ENCODE results near the gene NARS2.
A peak's percentile ranks its signal among the peaks of the same experiment; 100 is the strongest.
"Not testable (repeated sequence)": the region's sequence is repeated elsewhere in the genome, so short reads cannot be mapped to it uniquely, and the experiment has no call there.

The NARS2 gene

DNA sequence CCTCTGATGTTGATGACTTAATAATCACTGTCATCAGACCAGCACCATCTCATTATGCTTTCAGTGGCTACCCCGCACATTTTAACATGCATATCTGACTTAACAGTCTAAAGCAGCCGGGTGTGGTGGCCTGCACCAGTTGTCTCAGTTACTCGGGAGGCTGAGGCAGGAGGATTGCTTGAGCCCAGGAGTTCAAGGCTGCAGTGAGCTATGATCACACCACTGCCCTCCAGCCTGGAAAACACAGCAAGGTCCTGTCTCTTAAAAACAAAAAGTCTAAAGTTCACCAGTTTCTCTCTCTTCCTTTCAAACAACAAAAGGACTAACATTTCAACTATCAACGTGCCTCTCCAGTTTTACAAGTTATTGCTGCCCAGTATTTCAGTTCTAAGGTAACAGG lies 101.8 kb downstream of the NARS2 start:
- no peak for DNase-seq

DNA sequence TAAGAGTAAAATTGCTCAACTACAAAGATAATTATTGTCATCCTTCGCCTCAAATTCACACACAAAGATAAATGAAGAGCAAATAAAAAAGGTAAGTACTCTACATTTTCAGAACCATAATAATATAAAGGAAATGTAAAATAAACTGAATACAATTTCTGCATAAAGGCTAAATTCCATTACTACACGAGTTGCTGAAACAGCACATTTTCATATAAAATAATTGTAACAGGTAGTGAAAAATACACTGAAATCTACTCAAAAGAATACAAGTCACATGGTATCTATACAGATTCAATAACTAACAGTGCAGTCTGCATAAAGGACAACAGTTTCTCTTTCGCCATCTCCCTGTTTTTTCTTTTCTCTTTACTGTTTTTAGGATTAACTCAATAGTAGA lies 102.3 kb downstream of the NARS2 start:
- no peak for DNase-seq

DNA sequence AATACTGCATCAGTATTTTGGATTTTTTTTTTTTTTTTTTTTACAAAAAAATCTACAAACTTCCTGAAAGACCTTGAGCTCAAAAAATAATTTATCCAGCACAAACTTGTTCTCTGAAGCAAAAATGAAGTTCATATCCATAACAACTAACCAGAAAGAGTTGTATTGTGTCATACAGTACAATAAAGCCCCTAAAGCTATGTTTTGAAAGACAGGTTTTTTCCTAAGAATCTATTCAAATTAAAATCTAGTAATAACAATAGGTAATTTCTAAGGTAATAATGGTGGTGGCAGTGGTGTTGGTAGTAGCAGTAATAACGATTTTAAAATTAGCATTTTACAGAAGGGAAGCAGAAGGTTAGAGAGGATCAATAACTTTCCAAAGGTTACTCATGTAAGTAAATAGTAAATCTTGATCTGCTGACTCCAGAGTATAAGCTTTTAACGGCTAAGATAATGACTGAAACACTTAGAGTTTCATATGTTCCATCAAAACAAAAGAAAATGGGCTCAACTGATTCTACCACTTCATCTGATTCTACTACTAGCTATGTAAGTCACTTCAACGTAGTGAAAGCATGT lies 103.7 kb downstream of the NARS2 start:
- no peak for DNase-seq

DNA sequence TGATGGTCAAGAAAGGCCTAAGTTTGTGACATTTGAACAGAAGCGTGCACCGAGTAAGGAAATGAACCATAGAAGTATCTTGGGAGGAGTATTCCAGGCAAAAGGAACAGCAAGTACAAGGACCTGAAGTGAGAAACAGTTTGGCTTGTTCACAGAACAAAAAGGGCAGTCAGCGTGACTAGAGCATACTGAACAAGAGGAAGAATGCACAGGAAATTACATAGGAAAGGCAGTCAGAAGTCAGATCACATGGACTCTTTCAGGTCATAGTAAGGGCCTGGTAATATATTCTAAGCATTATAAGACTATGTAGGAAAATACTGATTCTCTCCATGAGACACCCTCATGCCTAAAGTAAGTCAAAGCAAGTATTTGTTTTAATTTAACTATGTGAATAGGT lies 104.8 kb downstream of the NARS2 start:
- DNase-seq: no peak

DNA sequence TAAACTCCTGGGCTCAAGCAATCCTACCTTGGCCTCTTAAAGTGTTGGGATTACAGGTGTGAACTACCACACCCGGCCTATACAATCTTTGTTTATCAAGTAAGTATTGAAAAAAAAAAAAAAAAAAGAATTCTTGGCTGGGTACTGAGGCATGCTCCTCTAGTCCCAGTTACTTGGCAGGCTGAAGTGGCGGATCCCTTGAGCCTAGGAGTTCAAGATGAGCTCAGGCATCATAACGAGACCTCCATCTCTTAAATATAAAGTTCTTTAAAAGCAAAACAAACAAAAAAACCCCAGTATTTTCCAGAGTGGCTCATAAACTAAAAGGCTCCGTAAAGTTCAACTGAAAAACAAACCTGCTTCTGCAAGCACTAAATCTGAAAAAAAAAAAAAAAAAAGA lies 106.7 kb downstream of the NARS2 start:
- no peak for DNase-seq

DNA sequence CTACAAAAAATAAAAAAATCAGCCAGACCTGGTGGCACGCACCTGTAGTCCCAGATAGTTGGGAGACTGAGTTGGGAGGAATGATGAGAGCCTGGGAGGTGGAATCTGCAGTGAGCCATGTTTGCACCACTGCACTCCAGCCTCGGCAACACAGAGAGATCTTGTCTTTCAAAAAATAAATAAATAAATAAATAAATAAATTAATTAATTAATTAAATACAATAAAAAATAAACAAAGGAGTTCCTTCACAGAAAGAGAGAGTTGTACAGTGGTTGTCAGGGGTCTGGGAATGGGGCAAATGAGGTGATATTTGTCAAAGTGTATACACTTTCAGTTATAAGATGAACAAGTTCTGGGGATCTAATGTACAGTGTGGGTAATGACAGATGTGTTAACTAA lies 107.3 kb downstream of the NARS2 start:
- no peak for DNase-seq

DNA sequence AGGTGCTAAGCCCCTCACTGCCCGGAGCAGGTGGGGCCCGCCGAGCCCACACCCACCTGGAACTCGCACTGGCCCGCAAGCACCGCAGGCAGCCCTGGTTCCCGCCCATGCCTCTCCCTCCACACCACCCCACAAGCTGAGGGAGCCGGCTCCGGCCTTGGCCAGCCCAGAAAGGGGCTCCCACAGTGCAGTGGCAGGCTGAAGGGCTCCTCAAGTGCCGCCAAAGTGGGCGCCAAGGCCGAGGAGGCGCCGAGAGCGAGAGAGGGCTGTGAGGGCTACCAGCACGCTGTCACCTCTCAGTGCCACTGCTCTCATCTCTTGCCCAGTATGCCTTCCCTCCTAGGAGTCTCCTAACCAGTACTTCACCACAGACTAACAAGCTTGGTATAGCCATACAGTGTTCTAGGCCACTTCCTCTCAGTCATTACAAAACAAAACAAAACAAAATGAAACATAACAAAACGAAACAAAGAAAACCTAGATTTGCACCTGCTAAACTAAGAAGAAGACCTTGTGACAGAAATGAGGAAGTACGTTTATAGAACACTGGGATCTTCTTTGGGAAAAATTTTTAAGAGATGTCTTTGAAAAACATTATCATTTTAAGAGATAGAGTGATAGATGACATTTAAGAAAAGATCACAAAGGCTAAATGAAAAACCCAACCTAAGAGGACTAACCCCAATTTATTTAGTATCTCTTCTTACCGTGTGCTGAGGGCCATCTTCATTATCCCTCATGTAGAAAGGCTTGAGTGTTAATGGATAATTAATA lies 109.3 kb downstream of the NARS2 start:
- no peak for DNase-seq

DNA sequence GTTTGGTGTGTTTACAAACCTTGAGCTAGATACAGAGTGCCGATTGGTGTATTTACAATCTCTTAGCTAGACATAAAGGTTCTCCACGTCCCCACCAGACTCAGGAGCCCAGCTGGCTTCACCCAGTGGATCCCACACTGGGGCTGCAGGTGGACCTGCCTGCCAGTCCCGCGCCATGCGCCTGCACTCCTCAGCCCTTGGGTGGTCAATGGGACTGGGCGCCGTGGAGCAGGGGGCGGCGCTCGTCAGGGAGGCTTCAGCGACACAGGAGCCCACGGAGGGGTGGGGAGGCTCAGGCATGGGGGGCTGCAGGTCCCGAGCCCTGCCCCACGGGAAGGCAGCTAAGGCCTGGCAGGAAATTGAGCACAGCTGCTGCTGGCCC lies 109.9 kb downstream of the NARS2 start:
- not testable (repeated sequence) for DNase-seq

DNA sequence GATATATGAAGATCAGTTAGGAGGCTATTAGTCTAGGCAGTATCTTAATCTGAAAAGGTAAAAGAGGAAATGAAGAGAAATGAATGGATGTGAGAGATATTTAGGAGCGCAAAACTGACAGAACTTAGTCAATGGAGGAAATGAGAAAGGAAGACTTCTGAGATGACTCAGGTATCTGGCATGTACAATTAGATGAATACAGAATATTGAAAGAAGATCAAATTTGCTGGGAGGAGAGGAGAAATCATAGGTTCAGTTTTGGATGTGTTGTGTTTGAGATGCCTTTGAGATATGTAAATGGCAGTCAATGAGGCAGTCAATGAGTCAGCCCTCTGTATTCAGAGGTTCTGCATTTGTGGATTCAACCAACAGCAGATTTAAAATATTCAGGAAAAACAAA lies 114.2 kb downstream of the NARS2 start:
- DNase-seq: no peak

DNA sequence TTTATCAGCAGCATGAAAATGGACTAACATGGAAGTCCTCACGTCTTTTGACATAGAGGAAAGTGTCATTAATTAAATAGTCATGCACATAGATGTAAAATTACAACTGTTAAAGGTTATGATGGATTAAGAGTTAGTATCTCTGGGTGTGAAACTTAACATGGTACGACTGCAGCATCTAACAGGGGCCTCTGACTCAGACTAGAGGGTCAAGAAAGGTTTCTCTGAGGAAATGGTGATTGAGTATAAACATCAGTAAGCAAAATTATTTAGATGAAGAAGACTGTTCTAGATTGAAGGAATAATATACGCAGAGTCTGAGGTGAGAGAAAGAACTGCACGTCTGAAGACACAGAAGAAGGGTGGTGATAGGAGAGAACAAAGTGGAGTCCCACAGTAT lies 114.9 kb downstream of the NARS2 start:
- no peak for DNase-seq

DNA sequence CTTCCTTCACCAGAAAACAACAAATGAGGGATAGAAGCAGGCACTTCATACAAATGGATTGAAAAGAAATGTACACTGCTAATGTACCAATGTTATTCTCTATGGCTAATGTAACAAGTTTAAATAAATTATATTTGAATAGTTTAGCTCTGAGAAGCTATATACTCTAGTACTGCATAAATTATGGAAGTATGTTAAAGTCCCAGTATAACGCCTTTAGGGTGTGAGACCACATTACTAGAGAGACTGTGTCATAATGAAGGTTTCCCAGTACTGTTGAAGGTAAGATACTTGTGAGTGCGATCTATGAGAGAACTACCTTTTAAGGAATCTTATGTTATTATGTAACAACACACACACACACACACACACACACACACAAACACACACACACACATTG lies 117.2 kb downstream of the NARS2 start:
- no peak for DNase-seq

DNA sequence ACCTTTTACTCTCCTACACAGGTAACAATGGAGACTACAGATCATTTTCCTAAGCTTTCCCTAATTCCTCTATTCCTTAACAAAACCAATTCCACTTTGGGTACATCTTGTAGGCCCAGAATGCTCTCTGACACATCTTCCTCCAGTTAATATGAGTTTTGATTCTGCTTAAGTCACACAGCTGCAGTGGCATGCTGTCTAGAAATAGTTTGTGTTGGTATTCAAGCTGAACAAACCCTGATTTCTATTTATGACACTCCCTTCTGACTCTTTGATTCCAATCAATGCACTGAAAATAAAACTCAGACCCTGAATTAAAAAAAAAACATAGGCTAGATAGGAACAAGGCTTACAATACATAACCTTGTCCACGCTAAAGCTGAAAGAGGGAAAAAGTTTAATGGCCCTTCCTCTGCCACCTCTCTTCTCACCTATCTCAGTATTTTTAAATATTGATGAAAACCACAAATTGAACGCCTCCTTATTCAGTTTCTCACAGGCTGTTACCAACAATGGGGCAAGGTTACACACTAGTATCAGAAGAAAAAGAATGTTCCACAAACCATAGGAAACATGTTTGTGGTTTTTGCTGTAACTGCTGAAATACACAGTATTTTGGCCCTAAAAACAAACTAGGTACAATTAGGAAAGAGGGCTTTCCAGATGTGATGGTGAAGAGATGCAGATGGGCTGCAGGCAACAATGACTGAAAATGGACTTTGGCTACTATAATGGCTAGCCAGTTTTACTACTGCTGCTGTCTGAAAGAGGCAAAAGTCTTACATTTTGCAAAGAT lies 121.3 kb downstream of the NARS2 start:
- DNase-seq: peak; percentile 23

DNA sequence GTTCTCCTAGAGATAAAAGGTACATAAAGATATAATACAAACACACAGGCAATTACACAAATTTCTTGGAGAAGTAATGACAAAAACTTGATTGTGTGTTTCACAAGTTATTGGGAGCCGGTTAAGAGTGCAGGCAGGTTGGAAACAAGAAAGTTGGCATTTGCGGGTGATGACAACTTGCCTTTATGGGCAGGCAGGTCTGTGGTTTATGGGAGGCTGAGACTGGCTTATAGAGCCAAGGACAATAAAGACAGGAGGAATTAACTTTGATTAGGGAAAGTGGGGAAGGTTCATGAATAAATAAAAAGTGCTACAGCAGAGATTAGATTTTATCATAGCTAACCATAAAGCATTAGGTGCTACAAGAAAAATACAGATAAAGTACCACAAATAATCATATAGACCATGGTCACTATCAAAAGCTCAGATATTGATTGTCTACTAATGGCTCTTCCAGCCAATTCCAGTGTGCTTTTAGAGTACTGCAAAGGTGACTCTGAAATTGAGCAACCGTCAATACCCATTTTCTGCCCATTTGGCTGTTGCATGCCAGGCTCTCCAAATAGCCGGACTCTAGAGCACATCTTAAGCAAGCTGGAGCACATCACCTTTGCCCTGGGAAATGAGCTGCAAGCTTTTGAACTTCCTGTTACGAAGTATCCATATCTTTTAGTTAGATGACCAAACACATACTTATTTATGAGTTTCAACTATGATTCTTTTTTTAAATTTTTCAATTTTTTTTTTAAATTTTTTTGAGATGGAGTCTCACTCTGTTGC lies 123.1 kb downstream of the NARS2 start:
- no peak for DNase-seq

DNA sequence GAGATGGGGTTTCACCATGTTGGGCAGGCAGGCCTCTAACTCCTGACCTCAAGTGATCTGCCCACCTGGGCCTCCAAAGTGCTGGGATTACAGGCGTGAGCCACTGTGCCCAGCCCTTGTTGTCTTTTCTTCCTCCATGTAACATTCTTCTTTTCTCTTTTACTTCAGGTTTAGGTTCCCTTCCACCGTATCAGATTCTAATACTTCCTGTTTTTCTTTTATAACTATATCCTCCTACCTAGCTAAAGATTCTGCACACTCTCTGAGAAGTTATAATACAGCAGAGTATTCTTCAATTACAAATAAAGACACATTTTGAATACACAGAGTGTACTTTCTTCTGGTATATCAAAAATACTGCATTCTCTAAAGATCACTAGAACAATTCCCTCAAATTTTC lies 123.8 kb downstream of the NARS2 start:
- DNase-seq: no peak

DNA sequence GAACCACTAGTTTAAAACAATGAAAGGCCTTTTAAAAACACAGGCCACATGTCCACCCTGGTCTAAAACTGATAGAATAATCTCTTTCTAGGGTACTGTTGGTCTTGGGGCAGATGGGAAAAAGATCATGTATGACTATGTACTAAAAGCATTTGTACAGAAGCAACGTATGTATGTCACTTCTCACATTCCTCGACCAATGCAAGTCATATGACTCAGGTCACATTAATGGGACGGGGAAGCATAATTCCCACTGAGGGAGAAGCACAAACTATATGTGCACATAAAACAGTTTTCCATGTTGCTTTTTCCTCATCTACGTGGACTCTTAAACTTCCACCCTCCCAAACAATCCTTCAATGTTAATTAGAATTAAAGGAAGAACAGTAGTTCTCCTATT lies 124.8 kb downstream of the NARS2 start:
- no peak for DNase-seq

DNA sequence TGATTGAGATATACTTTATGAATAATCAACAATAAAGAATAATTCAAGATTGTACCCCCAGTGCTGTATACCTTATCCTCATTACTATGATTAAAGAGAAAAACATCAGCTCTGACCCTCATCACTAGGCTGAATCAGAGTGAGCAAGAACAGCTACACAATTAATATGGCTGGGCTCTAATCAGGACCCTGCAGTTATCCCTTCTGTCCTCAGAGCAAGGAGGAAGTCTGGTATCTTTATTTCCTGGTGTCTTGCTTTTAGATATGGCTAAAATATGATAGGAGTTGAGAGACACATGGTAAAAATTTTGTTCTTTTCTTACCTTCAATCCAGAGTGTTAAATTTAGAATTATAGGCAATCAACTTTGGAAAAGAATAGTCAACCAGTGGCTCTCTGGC lies 128.5 kb downstream of the NARS2 start:
- no peak for DNase-seq

DNA sequence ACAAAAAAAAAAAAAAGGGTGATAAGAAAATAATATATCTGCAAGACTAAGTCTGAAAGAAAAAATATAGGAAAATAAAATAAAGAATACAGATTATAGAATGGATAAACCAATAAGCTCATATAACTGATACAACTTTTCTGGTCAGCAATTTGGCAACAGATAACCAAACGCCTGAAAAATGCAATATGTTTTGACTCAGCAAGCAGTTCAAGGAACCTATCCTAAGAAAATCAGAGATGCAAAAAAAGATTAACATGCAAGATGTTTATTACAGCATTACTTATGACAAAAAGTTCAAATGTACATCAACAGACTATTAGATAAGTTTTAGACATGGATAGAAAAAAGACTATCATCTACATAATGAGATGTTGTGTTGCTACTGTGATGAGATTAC lies 129.9 kb downstream of the NARS2 start:
- no peak for DNase-seq

DNA sequence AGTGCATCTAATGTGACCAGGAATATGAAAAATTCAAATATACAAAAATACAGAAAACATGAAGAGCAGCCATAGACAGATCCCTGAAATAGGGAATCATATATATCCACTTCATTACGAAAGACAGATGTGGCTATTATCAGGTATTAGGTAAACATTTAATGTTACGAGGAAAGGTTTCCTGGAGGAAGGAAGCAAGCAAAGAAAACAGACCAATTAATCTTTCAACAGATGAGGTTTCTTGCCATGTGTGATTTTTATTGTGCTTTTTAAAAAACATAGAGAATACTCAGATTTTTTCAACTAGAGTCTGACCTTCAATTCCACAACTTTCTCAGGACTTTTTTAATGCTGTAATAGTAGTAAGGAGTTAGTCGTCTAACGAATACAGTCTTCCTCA lies 132.7 kb downstream of the NARS2 start:
- DNase-seq: no peak

DNA sequence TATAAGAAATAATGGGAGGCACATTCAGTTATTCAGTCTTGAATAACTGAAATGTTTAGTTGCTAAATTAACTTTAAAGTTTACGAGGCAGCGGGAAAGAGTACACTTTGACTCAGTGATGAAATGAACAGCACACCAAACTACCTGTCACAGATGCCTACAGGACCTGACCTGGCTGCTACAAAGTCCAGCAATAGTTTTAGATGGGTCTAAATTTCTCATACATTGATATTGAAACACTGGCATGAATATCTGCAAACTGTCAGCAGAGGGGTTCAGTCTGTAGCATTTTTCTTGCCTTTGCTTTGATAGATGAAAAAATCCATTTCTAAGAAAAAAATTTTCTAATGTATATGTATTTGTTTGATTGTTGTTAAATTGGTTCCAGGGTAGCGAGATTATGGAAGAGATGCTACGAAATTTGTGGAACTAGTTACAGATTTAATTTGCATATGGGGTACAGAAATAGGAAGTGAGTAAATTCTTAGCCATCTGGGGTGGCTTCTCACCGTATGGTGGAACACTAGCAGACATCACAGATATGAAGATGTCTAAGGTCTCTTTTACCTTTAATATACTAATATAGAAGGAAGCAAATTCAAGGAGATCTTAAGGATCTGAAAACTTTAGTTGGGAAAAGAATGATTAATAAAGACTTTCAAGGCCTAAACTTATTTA lies 136.2 kb downstream of the NARS2 start:
- no peak for DNase-seq

DNA sequence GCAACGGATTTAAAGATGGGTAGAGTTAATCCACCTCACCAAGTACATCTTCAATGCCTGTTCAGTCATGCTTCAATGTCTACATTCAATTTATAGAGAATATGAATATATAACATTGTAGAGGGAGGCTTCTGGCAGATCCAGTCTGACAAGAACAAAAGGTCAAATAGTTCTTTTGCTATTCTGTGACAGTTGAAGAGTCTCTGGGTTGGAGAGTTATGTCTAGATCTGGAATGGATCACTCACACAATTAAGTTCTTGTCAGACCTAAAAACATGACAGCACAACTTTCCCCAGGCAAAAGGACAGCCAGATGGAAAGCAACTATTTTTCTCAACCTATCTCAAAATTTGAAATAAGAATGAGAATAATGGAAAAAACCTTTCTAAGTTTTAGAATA lies 141.7 kb downstream of the NARS2 start:
- DNase-seq: no peak

DNA sequence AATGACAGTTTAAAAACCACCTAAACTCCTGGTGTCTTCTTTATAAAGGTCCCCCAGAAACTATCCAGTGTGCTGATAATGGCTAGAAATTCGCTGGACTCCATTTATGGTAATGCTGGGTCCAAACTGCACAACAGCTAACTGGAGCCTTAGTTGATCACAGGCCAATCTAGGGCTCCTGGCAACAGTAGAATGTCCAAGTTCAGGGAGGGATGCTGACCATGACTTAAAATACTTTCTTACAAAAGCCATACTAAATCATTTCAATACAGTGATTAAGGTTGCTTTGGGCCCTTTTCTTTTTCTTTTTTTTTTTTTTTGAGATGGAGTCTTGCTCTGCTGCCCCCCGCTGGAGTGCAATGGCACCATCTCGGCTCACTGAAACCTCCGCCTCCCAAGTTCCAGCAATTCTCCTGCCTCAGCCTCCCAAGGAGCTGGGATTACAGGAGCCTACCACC lies 142.6 kb downstream of the NARS2 start:
- no peak for DNase-seq

DNA sequence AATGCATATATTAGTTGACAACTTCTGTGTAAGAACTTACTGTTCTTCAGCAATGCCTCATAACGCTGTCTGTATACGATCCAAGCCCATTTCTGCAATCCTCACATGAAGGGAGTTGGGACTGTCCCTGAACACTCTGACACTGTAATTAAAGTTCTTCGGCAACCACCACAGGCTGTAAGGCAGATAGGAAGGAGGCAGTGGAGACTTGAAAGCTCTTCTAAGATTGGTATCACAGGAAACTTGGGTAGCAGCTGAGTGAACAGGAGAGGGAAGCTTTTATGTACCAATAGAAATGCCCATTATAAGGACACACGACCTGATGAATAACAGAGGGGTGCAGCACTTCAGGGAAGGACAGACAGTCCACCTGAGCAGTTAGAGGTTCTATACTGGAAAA lies 145.0 kb downstream of the NARS2 start:
- peak; percentile 69 for DNase-seq

DNA sequence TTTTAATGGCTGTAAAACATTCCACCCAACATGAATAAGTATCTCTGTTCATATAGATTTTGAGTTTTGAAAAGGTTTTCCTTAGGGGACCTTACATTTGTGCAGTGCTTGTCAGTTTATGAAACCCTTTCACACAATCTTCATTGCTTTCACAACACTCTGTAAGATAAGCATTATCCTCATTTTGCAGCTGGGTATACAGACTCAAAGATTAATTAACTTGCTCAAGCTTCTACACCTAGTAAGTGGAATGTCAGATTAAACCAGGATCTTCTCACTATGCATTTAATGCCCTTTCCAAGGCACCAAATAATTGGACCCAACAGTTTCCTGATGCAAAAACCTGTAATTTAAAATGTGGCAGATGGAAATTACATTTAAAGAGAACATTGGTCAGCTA lies 145.5 kb downstream of the NARS2 start:
- peak; percentile 29 for DNase-seq
